H54 (cell line): ENCODE data around the gene PLEKHA7.
"Not testable (repeated sequence)": the region's sequence is repeated elsewhere in the genome, so short reads cannot be mapped to it uniquely, and the experiment has no call there.

ENCODE experiments used
- DNase-seq: peaks from one replicate; pipeline ENCODE4 v3.0.0; 2011; ENCODE audit warnings: low spot score, mixed read lengths; ENCODE audit not compliant: insufficient read length
- FAIRE-seq: peaks from 3 replicates; lab custom pipeline; 2011; peaks lifted over from hg19 to GRCh38; lab: Jason Lieb, UNC
- POLR2A ChIP-seq: IDR thresholded peaks from 2 replicates; pipeline ENCODE4 v1.6.1; 2011; ENCODE audit warnings: low read depth, mild to moderate bottlenecking, low read length

The PLEKHA7 gene, protein sequence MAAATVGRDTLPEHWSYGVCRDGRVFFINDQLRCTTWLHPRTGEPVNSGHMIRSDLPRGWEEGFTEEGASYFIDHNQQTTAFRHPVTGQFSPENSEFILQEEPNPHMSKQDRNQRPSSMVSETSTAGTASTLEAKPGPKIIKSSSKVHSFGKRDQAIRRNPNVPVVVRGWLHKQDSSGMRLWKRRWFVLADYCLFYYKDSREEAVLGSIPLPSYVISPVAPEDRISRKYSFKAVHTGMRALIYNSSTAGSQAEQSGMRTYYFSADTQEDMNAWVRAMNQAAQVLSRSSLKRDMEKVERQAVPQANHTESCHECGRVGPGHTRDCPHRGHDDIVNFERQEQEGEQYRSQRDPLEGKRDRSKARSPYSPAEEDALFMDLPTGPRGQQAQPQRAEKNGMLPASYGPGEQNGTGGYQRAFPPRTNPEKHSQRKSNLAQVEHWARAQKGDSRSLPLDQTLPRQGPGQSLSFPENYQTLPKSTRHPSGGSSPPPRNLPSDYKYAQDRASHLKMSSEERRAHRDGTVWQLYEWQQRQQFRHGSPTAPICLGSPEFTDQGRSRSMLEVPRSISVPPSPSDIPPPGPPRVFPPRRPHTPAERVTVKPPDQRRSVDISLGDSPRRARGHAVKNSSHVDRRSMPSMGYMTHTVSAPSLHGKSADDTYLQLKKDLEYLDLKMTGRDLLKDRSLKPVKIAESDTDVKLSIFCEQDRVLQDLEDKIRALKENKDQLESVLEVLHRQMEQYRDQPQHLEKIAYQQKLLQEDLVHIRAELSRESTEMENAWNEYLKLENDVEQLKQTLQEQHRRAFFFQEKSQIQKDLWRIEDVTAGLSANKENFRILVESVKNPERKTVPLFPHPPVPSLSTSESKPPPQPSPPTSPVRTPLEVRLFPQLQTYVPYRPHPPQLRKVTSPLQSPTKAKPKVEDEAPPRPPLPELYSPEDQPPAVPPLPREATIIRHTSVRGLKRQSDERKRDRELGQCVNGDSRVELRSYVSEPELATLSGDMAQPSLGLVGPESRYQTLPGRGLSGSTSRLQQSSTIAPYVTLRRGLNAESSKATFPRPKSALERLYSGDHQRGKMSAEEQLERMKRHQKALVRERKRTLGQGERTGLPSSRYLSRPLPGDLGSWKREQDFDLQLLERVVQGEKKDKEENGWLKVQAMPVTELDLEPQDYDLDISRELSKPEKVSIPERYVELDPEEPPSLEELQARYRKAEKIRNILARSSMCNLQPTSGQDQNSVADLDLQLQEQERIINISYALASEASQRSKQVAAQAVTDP

DNA sequence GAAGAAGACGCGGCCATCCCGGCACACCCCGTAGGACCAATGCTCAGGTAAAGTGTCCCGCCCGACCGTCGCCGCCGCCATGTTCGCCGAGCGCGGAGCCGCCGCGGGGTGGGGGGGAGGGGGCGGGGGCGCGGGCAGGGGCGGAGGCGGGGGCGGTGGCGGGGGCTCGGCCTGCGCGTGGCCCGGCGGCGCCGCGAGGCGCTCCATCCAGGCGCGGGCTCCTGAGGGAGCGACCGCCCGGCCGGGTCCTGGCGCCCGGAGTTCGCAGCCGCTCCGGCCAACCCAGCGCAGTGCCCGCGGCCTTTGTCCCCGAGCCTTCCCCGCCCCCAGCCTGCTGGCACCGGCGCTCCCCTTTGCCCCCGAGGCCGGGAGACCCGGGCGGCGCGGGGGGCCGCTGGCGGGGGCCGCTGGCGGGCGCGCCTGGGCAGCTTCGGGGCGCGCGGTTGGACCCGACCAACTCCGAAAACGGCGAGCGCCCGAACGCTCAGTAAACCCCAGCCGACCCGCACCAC lies at the start of gene PLEKHA7:
Gene PLEKHA7 (minus strand): TSS at position 94 of the 512 bp plus-strand sequence. CDS start 13 bp downstream, at position 81.
- FAIRE-seq (no peak), DNase-seq (no peak)
- TF ChIP-seq POLR2A, result no peak

DNA sequence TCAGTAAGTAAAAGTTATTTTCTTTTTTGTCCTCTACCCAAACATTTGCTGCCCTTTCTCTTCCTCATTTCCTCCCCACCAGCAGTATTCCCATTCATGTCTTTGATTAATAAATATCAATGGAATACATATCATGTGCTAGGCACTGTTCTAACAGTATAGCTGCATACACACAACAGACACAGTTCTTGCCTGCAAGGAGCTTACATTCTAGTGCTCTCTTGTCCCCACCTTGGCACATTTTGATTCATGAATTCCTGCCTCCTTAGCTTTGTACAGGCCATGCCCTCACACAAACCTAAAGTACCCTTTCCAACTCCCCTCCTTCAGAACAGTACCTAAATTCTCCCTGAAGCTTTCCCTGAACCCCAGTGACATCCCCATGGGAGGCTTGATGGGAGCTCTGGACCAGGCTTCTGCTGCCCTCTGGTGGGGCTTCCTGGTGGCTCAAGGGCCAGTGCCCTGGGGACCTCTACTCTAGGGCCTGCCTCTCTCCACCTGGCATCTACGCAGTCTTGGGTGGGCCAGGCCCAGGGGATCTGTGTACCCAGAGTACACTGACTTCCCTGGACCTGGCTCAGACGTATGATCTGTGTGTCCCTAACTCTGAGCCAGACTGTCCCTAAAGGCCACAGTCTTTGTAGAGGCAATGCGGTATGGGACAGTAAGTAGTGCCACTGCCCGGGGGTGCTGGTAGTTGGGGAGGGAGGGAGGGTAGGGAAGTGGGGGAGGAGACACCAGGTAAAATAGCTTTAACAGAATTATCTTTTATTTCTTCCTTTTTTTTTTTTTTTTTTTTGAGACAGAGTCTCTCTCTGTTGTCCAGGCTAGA lies 49.2 kb upstream of the PLEKHA7 start:
- no peak for FAIRE-seq
- TF ChIP-seq POLR2A, result no peak
- DNase-seq, result peak; percentile 49

DNA sequence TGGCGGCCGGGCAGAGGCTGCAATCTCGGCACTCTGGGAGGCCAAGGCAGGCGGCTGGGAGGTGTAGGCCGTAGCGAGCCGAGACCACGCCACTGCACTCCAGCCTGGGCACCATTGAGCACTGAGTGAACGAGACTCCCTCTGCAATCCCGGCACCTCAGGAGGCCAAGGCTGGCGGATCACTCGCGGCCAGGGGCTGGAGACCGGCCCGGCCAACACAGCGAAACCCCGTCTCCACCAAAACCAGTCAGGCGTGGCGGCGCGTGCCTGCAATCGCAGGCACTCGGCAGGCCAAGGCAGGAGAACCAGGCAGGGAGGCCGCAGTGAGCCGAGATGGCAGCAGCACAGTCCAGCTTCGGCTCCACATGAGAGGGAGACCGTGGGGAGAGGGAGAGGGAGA lies 36.9 kb upstream of the PLEKHA7 start:
- not testable (repeated sequence) for DNase-seq, FAIRE-seq

DNA sequence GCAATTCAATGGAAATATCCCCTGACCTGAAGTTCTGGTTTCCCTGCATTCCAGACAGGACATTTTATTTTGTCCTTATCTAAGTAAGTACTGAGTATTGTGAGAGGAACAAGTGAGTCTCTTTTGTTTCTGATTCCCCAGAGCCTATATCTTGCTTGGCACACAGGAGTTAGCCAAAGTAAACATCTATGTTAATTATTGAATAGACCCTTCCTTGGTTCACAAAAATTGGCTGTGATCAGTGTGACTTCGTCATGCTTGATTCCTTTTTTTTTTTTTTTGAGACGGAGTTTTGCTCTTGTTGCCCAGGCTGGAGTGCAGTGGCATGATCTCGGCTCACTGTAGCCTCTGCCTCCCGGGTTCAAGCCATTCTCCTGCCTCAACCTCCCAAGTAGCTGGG lies 34.3 kb upstream of the PLEKHA7 start:
- not testable (repeated sequence) for DNase-seq, FAIRE-seq

DNA sequence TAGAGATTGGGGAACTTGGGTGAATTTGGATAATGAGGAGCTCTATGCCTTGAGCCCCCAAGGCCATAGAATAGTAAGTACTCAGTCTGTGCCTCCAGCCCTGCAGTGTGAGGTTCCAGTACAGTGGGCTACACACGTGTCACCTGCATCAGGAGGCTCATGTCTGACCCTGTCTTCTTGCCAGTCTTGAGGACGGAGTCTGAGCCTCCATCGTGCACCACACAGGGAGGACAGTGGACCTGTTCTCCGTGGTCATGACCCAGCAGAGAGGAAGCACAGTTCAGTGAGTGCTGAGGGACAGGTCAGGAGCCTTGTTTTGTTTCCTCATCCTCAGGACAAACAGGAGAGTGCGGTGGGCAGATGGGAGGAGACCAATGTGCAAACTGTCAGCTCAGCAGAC lies 32.5 kb upstream of the PLEKHA7 start:
- no peak for DNase-seq
- FAIRE-seq, result no peak
- no peak for TF ChIP-seq POLR2A

DNA sequence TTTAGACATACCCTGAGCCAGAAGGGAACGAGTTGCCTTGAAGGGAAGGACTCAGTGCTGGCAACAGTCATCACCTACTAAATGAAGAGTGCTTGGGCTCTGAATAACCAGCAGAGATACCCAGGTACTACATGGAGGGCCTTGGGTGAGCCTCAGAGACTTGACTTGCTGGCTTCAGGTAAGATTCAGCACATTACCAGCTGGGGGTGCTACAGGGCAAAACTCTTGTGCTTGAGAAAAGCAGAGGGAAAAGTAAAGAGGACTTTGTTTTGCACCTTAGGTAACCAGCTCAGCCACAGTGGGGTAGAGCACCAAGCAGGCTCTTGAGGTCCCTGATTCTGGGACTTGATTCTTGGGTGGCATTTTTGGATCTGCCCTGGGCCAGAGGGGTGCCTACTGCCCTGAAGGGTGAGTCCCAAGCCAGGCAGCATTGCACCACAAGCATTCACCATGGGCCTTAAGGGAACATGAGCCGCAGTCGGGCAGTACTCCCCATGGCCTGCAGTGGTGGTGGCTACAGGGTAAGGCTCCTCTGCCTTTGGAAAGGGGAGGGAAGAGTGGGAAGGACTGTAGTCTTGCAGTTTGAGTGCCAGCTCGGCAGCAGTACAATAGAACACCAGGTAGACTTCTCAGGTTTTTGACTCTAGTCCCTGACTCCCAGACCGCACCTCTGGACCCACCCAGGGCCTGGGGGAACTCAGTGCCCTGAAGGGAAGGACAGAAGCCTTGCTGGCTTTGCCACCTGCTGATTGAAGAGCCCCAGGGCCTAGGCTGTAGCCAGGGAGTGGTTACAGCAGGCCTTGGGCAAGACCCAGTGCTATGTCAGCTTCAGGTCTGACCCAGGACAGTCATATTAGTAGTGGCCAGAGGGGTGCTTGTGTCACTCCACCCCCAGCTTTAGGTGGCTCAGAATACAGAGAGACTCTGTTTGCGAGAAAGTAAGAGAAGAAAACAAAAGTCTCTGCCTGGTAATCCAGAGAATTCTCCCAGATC lies 22.7 kb upstream of the PLEKHA7 start:
- DNase-seq, result no peak
- TF ChIP-seq POLR2A, result no peak
- no peak for FAIRE-seq

DNA sequence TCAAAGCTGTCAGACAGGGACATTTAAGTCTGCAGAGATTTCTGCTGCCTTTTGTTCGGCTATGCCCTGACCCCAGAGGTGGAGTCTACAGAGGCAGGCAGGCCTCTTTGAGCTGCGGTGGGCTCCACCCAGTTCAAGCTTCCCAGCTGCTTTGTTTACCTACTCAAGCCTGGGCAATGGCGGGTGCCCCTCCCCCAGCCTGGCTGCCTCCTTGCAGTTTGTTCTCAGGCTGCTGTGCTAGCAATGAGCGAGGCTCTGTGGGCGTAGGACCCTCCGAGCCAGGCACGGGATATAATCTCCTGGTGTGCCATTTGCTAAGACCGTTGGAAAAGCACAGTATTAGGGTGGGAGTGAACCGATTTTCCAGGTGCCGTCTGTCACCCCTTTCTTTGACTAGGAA lies 19.8 kb upstream of the PLEKHA7 start:
- not testable (repeated sequence) for FAIRE-seq, DNase-seq

DNA sequence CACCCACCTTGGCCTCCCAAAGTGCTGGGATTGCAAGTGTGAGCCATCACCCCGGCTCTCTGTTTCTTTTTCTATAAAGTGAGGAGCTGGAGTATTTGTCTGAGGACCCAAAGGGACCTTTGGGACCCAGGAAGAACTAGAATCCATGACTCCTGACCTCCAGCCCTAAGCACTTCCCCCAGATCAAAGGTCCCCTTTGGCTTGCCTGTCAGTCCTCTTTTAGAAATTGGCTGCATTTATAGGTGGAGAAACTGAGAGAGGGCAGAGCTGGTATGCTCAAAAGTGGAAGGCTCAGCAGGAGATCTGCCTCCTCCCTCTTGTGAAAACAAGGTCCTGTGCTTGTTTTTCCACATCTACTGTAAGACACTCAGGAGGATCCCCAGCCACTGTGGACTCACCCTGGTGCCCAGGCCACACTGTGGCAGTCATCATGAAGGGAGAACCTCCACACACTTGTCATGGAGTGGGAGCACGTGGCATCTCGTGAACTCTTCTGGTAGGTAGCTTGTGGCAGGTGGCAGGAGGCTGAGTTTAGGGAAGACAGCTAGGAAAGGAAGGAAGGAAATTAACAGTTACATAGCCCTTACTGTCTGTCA lies 12.4 kb upstream of the PLEKHA7 start:
- no peak for DNase-seq
- no peak for FAIRE-seq
- no peak for TF ChIP-seq POLR2A

DNA sequence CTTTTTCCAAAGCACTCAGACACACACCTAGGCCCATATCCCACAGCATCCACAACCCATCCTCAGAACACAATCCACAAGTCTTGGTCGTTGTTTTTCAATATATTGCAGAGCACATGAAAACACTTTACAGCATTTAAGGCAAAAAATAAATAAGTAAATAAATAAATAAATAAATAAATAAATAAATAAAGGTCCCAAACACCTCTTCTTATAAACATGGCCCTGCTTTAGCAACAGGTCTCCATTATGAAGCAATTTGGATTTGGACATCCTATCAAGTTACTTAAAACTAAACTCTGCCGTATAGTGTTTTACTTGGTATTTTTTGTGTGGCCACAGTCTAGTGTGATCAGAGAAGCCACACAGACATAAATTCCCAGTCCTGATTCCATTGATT lies 10.7 kb upstream of the PLEKHA7 start:
- FAIRE-seq (no peak), DNase-seq (no peak)
- no peak for TF ChIP-seq POLR2A

DNA sequence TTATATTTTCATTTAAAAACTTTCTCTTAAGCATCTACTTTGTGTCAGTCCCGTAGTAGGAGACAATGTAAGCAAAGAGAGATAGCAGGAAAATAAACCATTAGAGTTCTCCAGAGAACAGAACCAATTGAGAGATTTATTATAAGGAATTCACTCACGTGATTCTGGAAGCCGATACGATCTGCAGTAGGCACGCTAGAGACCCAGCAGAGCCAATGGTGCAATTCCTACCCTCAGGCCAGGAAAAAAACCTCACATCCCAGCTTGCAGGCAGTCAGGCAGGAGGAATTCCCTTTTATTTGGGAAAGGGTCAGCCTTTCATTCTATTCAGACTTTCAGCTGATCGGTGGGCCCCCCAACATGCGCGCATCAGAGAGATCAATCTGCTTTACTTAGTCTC lies 7.3 kb upstream of the PLEKHA7 start:
- DNase-seq (no peak), FAIRE-seq (no peak)
- no peak for TF ChIP-seq POLR2A

DNA sequence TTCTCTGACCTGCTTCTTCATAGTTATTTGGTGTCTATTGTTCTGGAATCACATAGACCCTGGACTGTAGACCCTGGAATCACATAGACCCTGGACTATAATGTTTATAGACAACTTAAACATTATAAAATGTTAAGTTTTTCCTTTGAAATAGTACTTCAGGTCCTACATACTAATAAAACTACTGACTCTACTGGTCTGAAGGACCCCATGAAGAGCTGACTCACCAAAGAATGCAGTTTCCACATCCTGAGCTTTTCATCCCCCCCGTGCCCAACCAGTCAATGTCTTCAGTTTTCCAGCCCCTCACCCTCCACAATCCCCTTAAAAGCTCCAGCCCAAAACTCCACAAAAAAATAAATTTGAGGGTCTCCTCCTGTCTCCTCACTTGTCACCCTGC lies 6.6 kb upstream of the PLEKHA7 start:
- DNase-seq (no peak), FAIRE-seq (no peak)
- TF ChIP-seq POLR2A, result no peak
